ENCODE measurements around the gene THOC1. TPM values are rescaled to one million over a fixed set of nuclear protein-coding genes. Genes with fewer than 3 reads are reported as not detected.

The THOC1 gene
- total RNA-seq, 2 experiments from 2014 or later = 66.0 to 69.5 TPM

DNA sequence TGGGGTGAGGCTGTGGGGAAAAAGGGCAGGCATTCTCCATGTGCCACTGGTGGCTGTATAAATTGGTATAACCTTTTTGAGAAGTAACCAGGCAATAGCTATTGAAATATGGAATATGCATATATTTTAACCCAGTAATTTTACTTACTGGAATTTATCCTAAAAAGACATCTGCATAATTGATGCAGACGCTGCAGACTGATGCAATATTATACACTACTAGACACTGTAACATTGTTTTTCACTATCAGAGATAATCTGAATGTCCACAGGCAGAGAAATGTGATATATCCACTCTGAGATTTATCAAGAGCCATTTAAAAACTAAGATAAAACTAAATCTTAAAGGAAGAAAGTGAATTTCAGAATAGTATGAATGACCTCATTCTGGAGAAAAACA lies 14.7 kb downstream of the THOC1 start:
- Mint-ChIP-seq H3K4me1 (ENCODE audit: low read depth) (no peaks in the 10 kb centered on the region), H3K27me3 (no peaks in the 10 kb centered on the region), H3K9me3 (no peaks in the 10 kb centered on the region), H3K36me3 (ENCODE audit: low read depth) (peaks cover 68% of the 10 kb centered on the region), H3K27ac (no peak overlapping the region), H3K4me3 (no peak overlapping the region)
- ChIA-PET POLR2A (interaction anchor here (1.2 kb wide), 1 partner anchor 14 kb away, joined by 4 read pairs; no protein-coding TSS in a partner anchor), CTCF (no interaction called here)
- TF ChIP-seq, protein P1, sequence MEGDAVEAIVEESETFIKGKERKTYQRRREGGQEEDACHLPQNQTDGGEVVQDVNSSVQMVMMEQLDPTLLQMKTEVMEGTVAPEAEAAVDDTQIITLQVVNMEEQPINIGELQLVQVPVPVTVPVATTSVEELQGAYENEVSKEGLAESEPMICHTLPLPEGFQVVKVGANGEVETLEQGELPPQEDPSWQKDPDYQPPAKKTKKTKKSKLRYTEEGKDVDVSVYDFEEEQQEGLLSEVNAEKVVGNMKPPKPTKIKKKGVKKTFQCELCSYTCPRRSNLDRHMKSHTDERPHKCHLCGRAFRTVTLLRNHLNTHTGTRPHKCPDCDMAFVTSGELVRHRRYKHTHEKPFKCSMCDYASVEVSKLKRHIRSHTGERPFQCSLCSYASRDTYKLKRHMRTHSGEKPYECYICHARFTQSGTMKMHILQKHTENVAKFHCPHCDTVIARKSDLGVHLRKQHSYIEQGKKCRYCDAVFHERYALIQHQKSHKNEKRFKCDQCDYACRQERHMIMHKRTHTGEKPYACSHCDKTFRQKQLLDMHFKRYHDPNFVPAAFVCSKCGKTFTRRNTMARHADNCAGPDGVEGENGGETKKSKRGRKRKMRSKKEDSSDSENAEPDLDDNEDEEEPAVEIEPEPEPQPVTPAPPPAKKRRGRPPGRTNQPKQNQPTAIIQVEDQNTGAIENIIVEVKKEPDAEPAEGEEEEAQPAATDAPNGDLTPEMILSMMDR (IDR thresholded peaks at IDR 0.05) = no peak
- intact Hi-C loops (cut with micrococcal nuclease) = no loop called here
- ATAC-seq (no peak), DNase-seq (no peak)

DNA sequence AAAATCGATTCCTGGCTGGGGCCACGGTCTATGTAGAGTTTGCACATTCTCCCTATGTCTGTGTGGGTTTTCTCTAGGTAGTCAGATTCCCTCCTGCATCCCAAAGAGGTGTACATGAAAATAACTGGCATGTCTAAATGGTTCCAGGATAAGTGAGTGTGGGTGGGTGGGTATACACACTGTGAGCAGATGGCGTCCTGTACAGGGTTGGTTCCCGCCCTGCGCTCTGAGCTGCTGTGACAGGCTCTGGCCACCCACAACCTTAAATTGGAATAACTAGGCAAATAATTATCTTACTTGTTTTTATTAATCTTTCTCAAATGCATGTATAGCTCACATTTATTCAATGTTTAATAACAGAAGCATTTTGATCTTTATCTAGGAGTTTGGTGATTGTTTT lies 16.3 kb downstream of the THOC1 start:
- Mint-ChIP-seq H3K4me3 (no peak overlapping the region), H3K9me3 (no peaks in the 10 kb centered on the region), H3K4me1 (ENCODE audit: low read depth) (no peaks in the 10 kb centered on the region), H3K36me3 (ENCODE audit: low read depth) (peaks cover 59% of the 10 kb centered on the region), H3K27ac (no peak overlapping the region), H3K27me3 (no peaks in the 10 kb centered on the region)
- intact Hi-C loops (cut with micrococcal nuclease) = no loop called here
- ChIA-PET POLR2A (no interaction called here), CTCF (interaction anchor here (1.3 kb wide), 1 partner anchor 373 kb away, joined by 4 read pairs; no protein-coding TSS in a partner anchor)
- DNase-seq = no peak
- TF ChIP-seq, protein P1 (IDR thresholded peaks at IDR 0.05) = no peak
- ATAC-seq = no peak

DNA sequence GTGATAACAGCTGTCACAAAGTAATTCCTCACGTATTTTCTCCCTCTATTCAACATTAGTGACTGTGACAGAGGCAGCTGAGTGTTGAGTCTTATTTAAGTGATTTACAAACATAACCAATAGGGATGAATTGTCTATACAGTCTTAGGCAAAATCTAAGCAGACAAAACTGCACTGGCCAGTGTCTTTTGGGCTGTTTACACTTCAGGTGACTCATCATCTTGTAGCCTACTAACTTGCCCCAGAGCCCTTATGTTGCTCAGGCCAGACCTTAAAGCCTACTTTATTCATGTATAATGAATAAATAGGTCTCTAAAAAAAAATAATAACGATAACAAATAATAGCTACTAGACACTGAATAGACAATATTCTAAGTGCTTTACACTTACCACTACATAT lies 17.2 kb downstream of the THOC1 start:
- no peaks in the 10 kb centered on the region for H3K9me3 Mint-ChIP-seq
- peaks cover 50% of the 10 kb centered on the region for H3K36me3 Mint-ChIP-seq (ENCODE audit: low read depth)
- no peak overlapping the region for H3K4me3 Mint-ChIP-seq
- TF ChIP-seq, protein P1 (IDR thresholded peaks at IDR 0.05) = no peak
- no peak overlapping the region for H3K27ac Mint-ChIP-seq
- intact Hi-C loops (cut with micrococcal nuclease) = no loop called here
- H3K4me1 Mint-ChIP-seq (ENCODE audit: low read depth) = no peaks in the 10 kb centered on the region
- ChIA-PET CTCF (interaction anchor here (0.8 kb wide), 1 partner anchor 8 kb away, joined by 3 read pairs; no protein-coding TSS in a partner anchor), POLR2A (interaction anchor here (1.2 kb wide), 1 partner anchor 24 kb away, joined by 3 read pairs; no protein-coding TSS in a partner anchor)
- DNase-seq (no peak), ATAC-seq (no peak)
- no peaks in the 10 kb centered on the region for H3K27me3 Mint-ChIP-seq

DNA sequence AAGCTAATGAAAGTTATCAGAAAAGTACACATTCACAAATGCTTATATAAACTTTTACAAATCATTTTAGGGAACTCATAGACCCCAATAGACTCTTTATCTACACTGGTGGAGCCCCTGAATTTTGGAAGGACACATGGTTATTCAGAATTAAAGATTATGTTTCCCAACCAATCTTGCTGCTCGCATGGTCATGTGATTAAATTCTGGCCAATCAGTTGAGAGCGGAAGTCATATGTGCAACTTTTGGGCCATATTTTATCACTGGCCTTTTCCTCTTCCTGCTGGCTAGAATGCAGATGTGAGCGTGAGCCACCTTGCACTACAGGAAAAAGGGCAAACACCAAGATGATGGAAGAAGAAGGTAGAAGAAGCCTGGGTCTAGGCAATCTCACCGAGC lies 19.8 kb downstream of the THOC1 start:
- H3K27ac Mint-ChIP-seq = no peak overlapping the region
- DNase-seq (no peak), ATAC-seq (no peak)
- H3K4me3 Mint-ChIP-seq = no peak overlapping the region
- intact Hi-C loops (cut with micrococcal nuclease) = no loop called here
- H3K36me3 Mint-ChIP-seq (ENCODE audit: low read depth) = peaks cover 57% of the 10 kb centered on the region
- CTCF ChIA-PET = no interaction called here
- no peaks in the 10 kb centered on the region for H3K9me3 Mint-ChIP-seq
- no peaks in the 10 kb centered on the region for H3K27me3 Mint-ChIP-seq
- POLR2A ChIA-PET = interaction anchor here (1.2 kb wide), 1 partner anchor 18 kb away, joined by 3 read pairs; no protein-coding TSS in a partner anchor
- H3K4me1 Mint-ChIP-seq (ENCODE audit: low read depth) = no peaks in the 10 kb centered on the region
- TF ChIP-seq, protein P1 (IDR thresholded peaks at IDR 0.05) = no peak

DNA sequence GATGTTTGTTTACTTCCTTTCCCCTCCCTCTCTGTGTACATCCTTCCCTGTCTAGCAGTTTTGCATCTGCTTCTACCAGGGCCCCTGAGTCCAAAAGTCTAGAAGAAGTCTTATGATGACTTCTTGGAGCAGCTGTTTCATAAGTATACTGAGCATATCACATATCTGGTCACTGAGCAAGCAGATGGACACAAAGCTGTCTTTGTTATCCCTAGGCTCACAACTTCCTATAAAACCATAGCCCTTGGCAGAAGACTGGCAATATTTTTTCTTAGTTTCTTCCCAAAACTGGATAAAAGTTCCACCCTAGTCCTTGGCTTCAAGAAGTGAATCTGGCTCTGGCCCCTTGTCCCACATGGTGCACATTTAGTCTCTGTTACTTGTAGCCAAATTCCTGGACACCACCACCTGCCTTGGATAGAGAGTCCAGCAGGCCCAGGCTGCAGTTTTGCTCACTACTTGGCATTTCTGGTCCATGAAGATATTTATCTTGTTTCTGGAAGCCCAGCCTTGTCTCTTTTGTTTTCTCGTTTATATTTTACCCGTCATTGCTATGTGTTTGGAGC lies 22.5 kb downstream of the THOC1 start:
- H3K4me3 Mint-ChIP-seq = no peak overlapping the region
- H3K27ac Mint-ChIP-seq = no peak overlapping the region

More for the DNA sequence above, 22.5 kb downstream of the THOC1 start:
- DNase-seq (no peak), ATAC-seq (no peak)
- Mint-ChIP-seq H3K4me1 (ENCODE audit: low read depth) (no peaks in the 10 kb centered on the region), H3K36me3 (ENCODE audit: low read depth) (peaks cover 49% of the 10 kb centered on the region), H3K9me3 (no peaks in the 10 kb centered on the region), H3K27me3 (no peaks in the 10 kb centered on the region)
- ChIA-PET POLR2A (no interaction called here), CTCF (no interaction called here)
- TF ChIP-seq, protein P1 (IDR thresholded peaks at IDR 0.05) = no peak
- intact Hi-C loops (cut with micrococcal nuclease) = no loop called here
